ENCODE measurements around the gene DBX1. TPM values are rescaled to one million over a fixed set of nuclear protein-coding genes. Genes with fewer than 3 reads are reported as not detected.
"Not testable (repeated sequence)": the region's sequence is repeated elsewhere in the genome, so short reads cannot be mapped to it uniquely, and the experiment has no call there.

Gene DBX1
- total RNA-seq, 1 donor from 2014 or later = 2.3 TPM

DNA sequence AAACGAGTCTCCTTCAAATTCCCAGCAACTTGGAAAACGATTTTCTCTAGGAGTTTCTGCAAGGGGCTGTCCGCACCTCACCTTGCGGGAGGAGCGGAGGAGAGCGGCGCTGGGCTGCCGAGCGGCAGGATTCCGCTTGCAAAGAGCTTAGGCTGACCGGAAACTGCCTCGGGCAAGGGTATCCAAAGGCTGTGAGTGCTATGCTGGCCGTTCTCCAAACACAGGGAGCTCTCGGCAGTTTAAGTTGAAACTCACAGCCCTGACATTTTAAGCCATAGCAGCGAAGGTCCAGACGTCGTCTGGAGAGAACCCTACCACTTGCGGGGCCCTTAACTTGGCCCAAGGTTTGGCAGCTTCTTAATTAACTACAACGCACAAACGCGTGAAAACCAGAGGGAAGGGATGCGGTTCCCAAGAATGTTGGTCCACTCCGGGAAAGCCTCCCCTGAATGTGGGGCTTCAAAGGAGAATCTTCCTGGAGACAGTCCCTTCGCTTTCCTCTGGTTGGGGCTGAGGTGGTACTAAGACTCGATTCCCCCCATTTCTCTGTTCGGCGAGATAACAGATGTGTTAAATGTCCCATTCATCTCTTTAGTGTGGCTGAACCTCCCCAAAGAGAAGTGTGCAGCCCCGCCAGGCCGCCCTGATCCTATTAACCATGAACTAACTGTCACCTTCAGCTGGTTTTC lies 1.1 kb upstream of the DBX1 start:
- peak; percentile 68 for DNase-seq

DNA sequence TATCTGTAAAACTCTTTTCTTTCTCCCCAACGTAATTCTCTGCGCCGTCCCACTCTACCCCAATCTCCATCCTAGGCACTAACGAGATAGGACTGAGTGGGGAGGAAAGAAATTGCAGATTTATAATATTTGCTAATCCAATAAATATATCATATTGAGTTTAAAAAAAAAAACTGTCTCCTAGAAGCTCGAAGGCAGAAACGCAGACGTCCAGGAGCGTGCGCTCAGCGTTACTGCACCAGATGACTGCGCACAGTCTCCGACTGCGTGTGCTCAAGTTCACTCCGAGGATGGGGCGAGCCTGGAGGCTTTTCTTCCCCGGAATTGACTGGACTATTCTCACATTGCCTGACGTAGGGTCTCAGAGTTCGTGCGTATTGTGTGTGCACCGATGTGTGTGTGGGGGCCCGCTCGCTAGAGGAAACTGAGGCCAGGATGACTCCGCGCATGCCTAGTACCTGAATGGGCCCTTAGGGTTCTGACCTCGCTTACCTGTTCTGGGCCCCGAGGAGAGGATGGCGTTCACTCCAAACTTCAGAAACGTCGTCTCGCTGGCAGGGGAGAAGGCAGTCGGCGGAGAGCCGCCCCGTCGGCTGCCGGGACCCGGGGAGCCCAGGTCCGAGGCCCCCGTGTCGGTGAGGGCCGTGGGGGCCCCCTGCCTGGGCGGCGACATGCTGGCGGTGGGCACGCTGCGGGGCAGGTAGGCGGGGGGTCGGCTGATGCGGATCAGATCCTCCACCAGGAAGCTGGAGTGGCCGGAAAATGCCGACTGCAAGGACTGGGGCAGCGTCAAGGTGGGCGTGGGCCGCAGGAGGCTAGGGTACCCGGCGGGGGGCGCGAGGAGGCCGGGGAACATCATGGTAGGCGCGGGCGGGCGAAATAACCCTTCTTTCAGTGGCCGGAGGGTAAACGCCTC lies 551 bp downstream of the DBX1 start:
- peak; percentile 40 for DNase-seq

DNA sequence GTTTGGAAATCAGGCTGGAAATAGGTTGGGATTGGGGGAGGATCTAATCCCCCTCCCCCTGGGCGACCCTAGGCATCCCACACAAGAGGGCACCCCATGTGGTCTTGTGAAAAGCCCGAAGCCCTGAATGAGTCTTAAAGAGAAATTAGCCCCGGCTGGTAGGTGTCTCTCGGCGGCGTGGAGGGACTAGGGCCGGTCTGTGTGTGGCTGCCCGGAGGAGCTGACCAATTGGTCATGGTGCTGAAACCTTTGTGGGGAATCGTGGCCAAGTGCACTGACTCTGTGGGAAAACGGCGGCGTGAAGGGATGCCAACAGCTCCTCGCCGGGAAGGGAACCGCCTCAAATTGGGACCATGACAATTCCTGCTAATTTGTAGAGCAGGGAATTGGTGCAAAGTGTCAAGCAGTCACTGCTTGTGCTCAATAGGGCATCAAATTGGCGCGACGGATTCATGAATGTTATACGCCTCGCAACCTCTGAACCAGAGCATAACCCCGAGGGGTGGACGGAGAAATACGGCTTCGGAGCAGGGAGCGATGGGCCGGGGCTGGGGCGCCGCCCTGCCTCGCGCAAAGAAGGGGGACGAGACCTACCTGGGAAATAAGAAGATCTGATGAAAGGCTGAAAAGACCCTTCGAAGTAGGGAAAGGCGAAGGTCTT lies 1.5 kb downstream of the DBX1 start:
- DNase-seq = peak; percentile 96

DNA sequence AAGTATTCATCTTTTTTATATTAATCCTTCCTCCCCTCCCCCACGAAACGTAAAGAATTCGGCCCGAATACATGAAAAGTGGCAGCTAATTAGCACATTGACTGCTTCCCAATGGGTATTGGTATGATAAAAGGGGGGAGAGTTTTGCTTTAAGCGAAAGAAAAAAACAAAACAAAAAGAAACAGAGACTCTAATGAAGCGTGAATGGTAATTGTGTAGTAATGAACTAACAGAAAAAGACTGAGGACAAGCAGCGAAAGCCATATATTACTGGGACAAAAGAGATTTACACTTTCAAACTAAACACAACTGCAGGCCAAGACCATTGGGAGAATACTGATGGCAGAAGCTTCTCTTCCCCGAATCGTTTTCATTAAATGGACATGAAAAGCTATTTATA lies 2.5 kb downstream of the DBX1 start:
- no peak for DNase-seq

DNA sequence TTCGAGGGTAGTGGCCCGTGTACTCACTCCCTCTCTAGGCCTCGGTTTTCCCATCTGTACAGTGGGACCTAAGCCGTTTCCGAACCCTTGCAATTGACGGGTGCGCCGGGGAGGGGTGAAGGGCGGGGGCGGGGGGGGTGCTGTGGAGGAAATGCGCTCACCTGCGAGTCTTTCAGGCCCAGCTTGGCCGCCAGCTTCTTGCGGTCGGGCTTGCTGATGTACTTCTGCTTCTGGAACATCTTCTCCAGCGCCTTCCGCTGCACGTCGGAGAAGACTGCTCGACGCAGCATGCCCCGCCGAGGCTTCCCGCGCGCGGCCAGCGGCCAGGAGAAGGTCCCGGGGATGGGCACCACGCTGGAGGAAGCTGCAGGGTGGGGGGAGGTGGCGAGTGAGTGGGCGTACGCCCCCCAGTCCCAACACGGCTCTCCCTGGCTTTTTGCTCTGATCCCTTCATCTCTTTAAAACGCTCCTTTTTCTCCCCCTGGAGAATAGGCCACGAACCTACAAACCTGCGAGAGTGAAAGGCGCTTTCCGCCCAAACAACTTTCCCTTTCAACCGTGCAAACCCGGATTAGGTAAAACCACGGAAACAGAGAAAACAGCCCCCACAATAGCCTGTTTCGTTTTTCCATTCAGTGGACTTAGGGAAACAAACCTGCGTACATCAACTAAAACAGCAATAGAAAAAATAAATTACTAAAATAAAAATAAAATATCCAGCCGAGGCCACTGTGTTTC lies 3.2 kb downstream of the DBX1 start:
- no peak for DNase-seq

DNA sequence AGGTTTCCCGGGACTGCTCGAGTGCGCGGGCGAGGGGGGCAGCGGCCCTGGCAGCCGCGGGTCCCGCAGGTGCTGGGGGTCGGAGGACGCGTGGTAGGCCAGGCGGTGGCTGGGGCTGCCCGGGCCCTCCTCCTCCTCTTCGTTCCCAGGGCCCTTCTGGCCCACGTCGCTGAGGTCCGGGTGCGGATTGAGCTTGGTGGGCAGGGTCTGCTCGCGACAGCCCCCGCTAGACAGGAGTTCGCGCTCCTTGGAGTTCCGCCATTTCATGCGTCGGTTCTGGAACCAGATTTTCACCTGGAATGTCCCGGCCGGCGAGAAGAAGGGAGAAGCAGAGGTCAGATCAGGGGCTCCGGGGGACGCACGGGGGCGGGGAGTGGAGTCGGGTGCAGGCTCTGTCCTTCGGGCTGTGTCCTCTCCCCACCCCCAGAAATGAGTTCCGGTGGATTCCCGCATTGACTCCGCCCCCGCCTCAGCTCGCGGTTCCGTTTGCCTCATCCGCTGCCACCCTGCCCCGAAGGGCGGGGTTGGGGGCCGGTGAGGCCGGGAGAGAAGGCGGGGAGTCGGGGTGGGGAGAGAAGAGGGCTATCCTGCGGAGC lies 3.9 kb downstream of the DBX1 start:
- peak; percentile 57 for DNase-seq

DNA sequence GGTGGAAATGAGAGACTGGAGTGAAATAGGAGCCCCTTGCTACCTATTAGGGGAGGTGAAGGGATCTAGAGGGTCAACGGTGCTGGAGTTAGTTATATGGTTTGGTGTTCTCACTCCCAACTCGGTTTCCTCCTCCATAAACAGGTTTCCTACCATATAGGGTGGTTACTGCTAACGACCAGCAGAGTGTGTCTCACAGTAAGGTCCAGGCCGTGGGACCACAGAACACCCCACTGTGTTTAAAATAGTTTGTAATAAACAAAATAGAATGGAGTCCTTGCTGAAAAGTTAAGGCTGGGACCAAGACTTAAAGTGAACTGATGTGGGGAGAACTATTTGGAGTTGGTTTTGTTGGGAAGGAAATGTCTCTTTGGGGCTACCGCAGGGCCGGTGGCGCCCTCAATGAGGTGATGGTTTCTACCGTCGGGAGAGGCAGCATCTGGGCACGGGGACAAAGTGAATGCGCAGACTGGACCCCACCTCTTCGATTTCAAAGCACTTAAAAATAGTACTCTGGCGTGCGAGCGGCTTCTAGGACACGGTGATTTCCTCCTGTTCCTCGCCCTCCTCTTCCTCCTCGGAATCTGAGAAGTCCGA lies 4.5 kb downstream of the DBX1 start:
- peak; percentile 10 for DNase-seq

DNA sequence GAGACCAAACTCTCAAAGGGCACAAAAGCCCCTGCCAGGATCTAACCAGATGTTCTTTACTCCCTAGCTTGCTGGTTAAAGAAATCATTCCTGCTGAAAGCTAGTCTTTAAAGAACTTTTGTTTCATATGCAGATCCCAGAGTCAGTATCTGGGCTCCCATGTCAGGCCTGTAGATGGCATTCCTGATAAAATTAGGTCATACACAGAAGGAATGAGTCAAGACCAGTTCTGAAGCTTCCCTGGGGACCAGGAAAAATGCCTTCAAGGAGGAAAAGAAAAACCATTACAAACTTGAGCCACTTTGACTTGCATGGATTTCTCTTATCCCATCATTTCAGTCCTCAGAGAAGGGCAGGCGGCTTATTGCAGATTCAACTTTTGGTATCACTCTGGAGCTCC lies 5.9 kb downstream of the DBX1 start:
- peak; percentile 16 for DNase-seq

DNA sequence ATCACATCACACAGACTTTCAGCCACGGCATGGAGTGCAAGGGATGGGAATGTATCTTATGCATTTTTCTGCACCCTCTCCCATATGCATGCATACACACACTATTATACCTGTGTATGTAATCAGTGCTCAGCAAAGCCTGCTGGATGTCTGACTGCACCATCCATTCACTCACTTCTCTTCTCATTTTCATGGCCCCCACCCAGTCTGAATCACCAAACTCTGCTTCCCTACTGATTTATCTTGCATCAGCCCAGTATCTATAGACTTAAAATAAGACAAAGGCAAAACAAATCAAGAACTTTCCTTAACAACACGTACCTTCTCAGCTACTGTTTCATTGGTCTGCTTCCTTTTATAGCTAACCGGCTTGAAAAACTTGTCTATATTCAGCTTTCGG lies 21.6 kb downstream of the DBX1 start:
- no peak for DNase-seq

DNA sequence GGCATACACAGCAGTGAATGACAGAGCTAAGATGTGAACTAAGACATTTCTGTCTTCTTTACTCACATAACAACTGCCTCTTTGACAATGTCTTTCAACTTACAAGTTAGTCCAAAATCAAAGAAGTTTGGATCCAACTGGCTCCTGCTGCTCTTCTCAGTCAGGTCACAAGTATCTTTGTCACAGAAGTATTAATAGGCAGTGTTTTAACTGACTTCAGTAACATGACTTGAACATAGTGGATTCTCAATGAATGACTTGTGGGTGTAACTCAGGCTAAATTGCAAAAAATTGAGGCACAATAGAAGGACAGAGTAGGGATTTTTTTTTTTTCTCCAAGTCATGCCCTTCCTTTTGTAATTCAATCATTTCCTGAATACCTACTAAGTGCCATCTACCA lies 22.6 kb downstream of the DBX1 start:
- DNase-seq = no peak

DNA sequence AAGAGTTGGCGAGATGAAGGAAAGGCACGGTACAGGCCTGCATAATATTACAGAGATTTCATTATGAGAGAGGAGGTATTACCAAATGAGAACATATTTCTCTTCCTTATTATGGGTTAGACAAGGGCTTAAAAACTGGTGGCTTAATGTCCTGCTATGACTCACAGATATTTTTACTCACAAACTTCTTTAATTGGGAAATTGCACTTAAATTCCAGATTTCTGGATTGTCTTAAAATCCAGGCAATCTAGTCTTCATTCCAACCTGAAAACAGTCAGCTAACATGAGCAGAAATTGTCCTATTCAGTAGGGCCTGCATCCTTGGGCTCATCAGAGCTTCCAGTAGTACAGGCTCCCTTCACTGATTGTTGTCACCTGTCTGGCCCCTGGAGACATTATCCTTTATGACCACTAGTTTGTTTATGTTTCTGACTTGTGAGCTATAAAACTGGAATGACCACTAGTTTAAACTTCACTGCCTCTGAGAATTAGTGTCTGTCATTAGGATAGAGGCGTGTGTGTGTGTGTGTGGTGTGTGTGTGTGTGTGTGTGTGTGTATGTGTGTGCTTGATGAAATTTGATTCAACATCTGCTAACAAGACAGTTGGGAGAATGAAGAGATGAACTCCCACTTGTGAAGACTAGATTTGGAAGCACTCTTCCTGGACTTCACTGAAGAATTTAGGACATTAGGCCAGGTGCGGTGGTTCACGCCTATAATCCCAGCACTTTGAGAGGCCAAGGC lies 25.1 kb downstream of the DBX1 start:
- no peak for DNase-seq

DNA sequence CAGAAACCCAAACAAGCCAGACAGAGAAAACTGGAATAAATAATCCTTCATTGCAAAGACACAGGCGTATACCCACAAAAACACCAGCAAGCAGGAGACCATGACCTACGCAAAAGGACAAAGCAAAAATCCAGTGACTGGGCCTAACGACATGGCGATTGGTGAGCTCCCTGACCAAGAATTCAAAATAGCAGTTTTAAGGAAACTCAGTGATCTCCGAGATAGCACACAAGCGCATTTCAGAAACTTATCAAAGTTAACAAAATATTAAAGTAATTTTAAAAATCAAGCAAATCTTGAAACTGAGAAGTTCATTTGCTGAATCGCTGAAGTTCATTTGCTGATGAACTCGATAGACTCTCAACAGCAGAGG lies 27.6 kb downstream of the DBX1 start:
- no peak for DNase-seq

DNA sequence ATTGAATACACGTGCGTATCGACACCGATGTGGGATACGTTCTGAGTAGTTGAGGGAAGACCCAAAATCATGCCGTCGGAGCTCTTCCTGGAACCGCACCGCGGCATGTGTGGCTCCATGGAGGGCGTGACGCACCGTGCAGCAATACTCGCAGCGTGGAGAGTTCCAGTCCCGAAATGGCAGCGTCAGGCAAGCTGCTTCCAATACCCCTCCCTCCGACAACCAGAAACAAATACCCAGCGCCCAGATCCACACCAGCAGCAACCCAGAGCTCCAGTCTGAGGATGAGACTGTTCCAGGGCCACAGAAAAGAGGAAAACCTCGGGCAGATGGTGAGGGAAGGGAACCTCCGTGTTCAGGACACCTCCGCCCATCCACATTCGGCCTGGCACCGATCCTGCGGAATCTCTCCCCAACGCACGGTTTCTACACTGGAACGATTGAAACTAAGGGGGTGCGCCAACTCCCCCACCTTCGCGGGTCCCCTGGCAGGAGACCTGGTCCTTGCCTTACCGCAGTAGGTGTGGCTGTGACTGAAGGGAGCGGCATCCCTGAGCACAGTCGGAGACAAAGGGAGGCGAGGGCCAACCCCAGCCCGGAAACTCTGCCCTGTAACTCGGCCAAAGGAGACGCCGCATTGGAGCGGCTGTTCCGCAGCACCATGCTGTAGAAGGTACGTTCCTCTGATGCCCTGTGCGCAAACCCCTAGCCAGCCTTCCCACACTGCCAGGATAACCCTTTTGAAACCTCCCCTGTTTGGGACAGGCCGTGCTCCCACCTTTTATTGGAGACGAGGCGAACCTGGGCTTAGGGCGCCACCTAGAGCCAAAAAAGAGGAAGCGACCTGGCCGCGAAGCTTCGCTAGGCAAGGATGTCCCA lies 28.2 kb downstream of the DBX1 start:
- peak; percentile 78 for DNase-seq

DNA sequence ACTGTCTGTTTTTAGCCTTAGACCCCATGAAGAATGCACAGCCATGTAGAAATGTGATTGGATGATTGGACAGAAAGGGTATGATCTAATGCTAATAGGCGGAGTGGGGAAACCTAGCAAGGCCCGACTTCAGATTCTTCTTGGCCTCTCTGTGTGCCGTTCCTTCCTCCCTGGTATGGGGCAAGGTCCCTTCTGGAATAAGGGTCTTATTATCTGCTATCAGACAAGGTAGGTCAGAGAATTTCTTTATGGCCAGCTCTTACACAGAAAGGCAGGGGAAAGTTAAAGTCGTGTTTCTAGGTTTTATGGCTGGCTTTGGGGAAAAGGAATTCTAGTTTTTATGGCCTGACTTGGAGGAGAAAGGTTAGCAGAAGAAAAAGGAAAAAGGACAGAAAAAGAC lies 30.6 kb downstream of the DBX1 start:
- DNase-seq = no peak

DNA sequence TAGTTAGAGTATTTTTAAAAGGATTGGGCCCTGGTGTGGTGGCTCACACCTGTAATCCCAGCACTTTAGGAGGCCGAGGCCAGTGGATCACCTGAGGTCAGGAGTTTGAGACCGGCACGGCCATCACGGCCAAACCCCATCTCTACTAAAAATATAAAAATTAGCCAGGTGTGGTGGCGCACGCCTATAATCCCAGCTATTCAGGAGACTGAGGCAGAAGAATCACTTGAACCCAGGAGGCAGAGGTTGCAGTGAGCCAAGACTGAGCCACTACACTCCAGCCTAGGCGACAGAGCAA lies 31.8 kb downstream of the DBX1 start:
- DNase-seq = not testable (repeated sequence)

DNA sequence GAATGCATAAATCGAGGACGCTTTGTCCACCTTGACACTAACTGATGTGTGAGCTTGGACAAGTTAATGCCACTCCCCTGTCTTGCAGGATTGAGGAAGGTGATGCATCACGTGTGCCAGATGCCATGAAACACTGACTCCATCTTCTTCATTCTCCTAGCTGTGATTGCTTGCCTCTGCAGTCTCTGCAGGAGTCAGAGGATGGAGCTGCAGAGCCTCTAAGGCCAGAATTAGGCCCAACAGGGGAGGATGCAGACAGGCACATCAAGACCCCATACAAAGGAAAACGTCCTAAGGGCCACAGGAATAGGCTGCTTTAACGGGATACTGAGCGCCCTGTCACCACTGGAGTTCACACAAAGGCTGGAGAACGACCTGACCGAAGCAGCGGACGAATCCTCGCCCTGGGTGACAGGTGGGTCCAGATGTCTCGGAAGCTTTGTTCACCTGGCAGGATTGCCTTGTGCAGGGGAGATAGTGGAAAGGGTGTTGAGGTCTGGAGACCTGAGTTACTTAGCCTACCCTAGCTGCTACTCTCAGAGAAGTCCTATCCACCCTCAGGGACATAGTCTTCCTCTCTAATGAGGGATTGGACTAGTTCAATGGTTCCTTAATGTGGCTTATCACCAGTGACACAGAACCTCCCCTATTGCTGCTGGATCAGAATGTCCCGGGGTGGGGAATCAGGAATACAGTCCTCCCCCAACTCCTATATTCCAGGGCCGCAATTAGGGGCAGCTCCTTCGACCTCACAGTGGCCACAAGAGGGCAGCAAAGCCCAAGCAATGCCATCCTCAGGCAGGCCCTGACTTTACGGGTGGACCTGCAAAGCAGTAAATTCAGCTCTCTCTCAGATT lies 32.4 kb downstream of the DBX1 start:
- DNase-seq = peak; percentile 91

DNA sequence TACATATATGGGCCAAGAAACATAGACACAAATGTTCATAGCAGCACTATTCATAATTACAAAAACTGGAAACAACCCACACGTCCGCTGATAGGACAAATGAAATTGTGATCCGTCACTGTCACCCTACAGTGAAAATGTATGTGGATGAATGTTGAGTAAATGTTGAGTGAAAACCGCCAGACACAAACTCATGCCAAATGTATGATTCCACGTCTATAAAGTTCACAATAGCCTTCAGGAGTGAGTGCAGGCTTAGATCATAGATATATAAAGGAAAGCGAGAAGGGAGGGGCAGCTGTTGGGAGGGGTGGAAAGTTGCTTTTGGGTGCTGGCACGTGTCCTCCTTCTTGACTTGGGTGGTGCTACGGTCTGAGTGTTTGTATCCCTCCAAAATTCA lies 33.6 kb downstream of the DBX1 start:
- DNase-seq = no peak

DNA sequence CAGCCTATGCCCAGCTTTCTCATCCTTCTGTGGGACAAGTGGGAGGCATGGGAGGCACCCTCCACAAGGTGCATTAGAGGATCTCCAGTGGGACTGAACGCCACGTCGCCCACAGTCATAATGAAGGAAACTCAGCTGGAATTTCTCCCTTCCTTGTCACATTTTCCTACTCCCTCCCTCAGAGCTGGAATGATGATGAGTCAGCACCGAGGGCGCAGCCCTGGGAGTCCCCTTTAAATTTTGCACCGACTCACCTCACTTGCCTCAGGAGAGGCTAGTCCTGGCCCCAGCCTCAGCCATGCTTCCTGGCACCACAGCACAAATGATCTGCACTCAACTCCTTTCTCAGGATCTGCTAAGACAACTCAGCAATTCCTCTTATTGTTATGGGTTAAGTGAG lies 34.3 kb downstream of the DBX1 start:
- no peak for DNase-seq

DNA sequence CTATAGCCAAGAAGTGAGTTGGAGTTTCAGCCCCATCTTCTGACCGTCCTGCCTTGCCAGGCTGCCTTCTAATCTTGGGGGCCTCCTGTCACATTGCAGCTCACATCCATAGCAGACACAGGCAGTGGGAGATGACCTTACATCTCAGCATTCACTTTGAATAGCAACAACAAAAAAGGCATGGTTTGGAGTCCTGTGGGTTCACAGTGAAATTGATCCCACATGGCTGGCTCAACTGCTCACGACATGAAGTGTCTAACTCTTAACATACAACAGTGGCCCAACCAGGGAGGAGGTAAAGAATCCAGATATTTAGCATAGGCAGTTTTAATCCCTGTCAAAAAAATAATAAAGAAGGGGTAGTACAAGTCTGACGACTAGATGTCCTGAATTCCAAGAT lies 38.1 kb downstream of the DBX1 start:
- DNase-seq = no peak

All from tongue (tissue), 2 donors.